ENCODE data around the gene AKNA. TPM values are rescaled to one million over a fixed set of nuclear protein-coding genes. Genes with fewer than 3 reads are reported as not detected.
A peak's percentile ranks its signal among the peaks of the same experiment; 100 is the strongest.

Gene AKNA
- total RNA-seq, 1 experiment from 2014 or later, result 29.3 TPM

DNA sequence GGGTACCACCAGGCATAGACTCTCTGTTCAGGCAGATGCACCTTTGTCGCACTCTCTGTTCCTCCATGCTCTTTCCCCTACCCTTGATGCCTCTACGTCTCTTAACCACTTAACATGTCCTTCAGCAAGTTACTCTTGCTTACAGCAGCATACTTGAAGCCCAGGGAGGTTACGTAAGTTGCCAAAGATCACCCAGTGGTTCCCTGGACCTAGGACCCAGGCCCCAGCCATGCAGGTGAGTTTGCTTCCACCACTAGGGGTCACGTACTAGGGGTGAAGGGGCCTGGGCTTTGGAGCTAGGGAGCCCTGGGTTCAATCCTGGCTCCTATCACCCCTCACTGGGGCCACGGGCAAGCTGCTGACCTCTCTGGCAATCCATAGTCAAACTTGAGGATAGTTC is 8.9 kb downstream of the AKNA start:
- Mint-ChIP-seq H3K36me3 (peaks cover 23% of the 10 kb centered on the region), H3K27ac (no peak overlapping the region), H3K9me3 (no peaks in the 10 kb centered on the region), H3K4me3 (no peak overlapping the region), H3K4me1 (peaks cover 60% of the 10 kb centered on the region), H3K27me3 (ENCODE audit: low read depth) (no peaks in the 10 kb centered on the region; the same call in 1 of the 2 replicates)
- DNase-seq (ENCODE audit: low spot score) (no peak), ATAC-seq (no peak)
- CTCF ChIA-PET, result interaction anchor here (0.6 to 1.2 kb wide), 5 partner anchors 9 to 27 kb away, joined by 3 to 7 read pairs (median 3); partner anchors contain the start of gene AKNA
- POLR2A ChIA-PET, result no interaction called here
- TF ChIP-seq MAX (CRISPR knock-in tag; IDR thresholded peaks at IDR 0.05) (no peak), JUN (CRISPR knock-in tag; IDR thresholded peaks at IDR 0.05) (no peak)

DNA sequence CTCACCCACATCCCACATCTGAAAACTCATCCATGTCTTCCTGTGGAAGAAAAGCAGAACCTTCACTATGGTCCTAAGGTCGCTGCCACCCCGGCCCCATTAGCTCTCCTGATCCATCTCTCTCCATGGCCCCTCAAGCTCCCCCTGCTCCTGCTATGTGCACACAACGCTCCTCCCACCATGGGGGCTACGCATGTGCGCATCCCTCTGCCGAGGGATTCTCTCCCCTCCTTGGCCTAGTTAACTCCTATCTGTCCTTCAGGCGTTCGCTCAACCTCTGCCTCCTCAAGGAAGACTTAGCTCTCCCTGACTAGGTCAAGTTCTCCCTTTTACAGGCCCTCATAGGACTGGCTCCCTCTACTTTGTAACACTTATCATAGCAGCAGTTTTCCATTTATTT is 9.8 kb downstream of the AKNA start:
- POLR2A ChIA-PET, result no interaction called here
- ATAC-seq (no peak), DNase-seq (ENCODE audit: low spot score) (no peak)
- peaks cover 55% of the 10 kb centered on the region for H3K4me1 Mint-ChIP-seq
- TF ChIP-seq SP1 (CRISPR knock-in tag; conservative IDR thresholded peaks at IDR 0.05), result no peak
- no peak for TF ChIP-seq TEAD4 (CRISPR knock-in tag; IDR thresholded peaks at IDR 0.05)
- TF ChIP-seq ESRRA (CRISPR knock-in tag; IDR thresholded peaks at IDR 0.05; ENCODE audit: borderline replicate concordance), result no peak
- TF ChIP-seq CREM (CRISPR knock-in tag; IDR thresholded peaks at IDR 0.05), result no peak
- CTCF ChIA-PET, result no interaction called here
- H3K36me3 Mint-ChIP-seq, result peaks cover 23% of the 10 kb centered on the region
- H3K4me3 Mint-ChIP-seq, result no peak overlapping the region
- H3K9me3 Mint-ChIP-seq, result no peaks in the 10 kb centered on the region
- H3K27ac Mint-ChIP-seq, result no peak overlapping the region
- no peaks in the 10 kb centered on the region; the same call in 1 of the 2 replicates for H3K27me3 Mint-ChIP-seq (ENCODE audit: low read depth)

DNA sequence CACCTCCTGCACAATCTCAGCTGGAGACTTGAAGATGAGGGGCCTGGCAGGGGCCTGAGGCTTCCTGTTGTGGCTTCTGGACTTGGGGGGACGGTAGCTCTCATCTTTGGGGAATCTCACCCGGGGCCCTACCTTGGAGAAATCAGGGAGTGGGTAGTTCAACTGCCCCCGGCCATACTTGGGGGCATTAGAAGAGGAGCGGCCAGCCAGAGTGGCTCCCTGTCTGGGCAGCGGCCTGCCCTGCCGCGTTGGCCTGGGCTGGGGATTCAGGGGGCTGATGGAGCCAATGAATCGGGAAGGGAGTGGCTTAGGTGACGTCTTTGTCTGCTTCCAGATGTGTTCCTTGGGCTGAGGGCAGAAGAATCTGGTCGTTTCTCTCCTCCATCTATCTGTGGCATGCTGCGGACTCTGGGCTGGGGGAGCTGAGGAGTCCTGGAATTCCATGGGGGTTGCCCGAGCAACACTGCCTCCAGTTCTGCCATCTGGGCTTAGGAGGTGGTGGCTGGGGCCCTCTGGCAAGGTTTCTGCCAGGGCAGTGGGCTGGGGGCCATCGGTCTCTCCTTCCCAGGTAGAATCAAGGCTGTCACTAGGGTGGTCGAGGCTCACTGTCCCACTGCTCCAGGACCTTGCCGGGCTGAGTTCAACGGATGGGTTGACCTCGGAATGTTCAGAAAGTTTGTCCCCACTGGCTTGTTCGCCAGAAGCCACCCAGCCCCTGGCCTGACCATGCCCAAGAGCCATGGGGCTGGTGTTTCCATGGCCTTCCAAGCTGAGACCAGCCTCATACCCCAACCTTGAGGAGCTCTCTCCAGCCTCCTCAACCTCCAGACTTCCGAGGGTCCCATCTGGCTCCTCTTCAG is 11.0 kb downstream of the AKNA start:
- CTCF ChIA-PET, result no interaction called here
- Mint-ChIP-seq H3K4me3 (no peak overlapping the region), H3K4me1 (peaks cover 52% of the 10 kb centered on the region)

DNA sequence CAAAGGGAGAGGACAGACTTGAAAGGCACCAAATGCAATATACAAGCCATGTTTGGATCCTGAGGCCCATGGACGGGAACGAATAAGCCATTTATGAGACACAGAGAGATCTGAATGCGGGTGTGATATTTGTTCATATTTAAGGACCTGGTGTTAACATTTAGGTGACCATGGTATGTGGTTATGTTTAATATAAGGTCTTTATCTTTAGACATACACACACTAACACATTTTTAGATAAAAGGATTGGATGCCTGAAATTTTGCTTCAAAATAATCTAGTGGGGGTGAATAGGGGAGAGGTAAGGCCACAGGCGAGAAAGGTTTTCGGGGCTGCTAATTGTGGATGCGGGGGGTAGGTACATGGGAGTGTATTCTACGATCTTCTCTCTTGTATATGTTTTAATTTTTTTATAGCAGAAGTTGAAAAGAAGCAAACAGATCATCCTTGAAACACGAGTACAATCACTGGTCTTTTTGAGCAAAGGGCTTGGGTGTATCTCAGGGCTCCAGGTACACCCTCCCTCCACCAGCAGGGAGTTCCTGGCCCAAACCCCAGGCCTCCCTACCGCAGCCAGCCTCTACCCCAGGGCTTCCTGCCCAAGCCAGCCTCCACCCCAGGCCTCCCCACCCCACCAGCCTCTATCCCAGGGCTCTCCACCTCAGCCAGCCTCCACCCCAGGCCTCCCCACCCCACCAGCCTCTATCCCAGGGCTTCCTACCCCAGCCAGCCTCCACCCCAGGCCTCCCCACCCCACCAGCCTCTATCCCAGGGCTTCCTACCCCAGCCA is 12.2 kb downstream of the AKNA start:
- ChIA-PET CTCF (interaction anchor here (1.0 kb wide), 1 partner anchor 8 kb away, joined by 3 read pairs; no protein-coding TSS in a partner anchor), POLR2A (no interaction called here)
- H3K9me3 Mint-ChIP-seq, result no peaks in the 10 kb centered on the region
- no peak for ATAC-seq
- H3K4me3 Mint-ChIP-seq, result no peak overlapping the region
- H3K27me3 Mint-ChIP-seq (ENCODE audit: low read depth), result no peaks in the 10 kb centered on the region; the same call in 1 of the 2 replicates
- H3K36me3 Mint-ChIP-seq, result peaks cover 23% of the 10 kb centered on the region
- H3K27ac Mint-ChIP-seq, result peak overlapping the region; percentile 10
- peaks cover 60% of the 10 kb centered on the region for H3K4me1 Mint-ChIP-seq
- no peak for DNase-seq (ENCODE audit: low spot score)
- TF ChIP-seq MYBL2 (CRISPR knock-in tag; IDR thresholded peaks at IDR 0.05) (no peak), GRHL2 (CRISPR knock-in tag; IDR thresholded peaks at IDR 0.05; ENCODE audit: insufficient replicate concordance, severe bottlenecking) (no peak), ZNF219 (CRISPR knock-in tag; IDR thresholded peaks at IDR 0.05; ENCODE audit: borderline replicate concordance) (no peak), MAX (CRISPR knock-in tag; IDR thresholded peaks at IDR 0.05) (no peak), GABPB1 (CRISPR knock-in tag; IDR thresholded peaks at IDR 0.05) (no peak), EMX1 (CRISPR knock-in tag; IDR thresholded peaks at IDR 0.05) (no peak), JUN (CRISPR knock-in tag; IDR thresholded peaks at IDR 0.05) (no peak), JAZF1 (CRISPR knock-in tag; IDR thresholded peaks at IDR 0.05) (no peak), ZNF138 (CRISPR knock-in tag; conservative IDR thresholded peaks at IDR 0.05) (no peak), E2F5 (CRISPR knock-in tag; IDR thresholded peaks at IDR 0.05) (no peak), ATF3 (CRISPR knock-in tag; conservative IDR thresholded peaks at IDR 0.05) (no peak), SP1 (CRISPR knock-in tag; conservative IDR thresholded peaks at IDR 0.05) (no peak), ELF4 (CRISPR knock-in tag; IDR thresholded peaks at IDR 0.05; ENCODE audit: low read depth) (no peak), ESRRA (CRISPR knock-in tag; IDR thresholded peaks at IDR 0.05; ENCODE audit: borderline replicate concordance) (no peak), NFATC4 (CRISPR knock-in tag; IDR thresholded peaks at IDR 0.05) (no peak), NR2C2 (CRISPR knock-in tag; IDR thresholded peaks at IDR 0.05) (no peak)
- TF ChIP-seq, protein P1, sequence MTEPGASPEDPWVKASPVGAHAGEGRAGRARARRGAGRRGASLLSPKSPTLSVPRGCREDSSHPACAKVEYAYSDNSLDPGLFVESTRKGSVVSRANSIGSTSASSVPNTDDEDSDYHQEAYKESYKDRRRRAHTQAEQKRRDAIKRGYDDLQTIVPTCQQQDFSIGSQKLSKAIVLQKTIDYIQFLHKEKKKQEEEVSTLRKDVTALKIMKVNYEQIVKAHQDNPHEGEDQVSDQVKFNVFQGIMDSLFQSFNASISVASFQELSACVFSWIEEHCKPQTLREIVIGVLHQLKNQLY (CRISPR knock-in tag; IDR thresholded peaks at IDR 0.05), result no peak

More for the DNA sequence above, 11.0 kb downstream of the AKNA start:
- DNase-seq (ENCODE audit: low spot score) (no peak), ATAC-seq (no peak)
- H3K36me3 Mint-ChIP-seq, result peaks cover 23% of the 10 kb centered on the region
- no peak for TF ChIP-seq ESRRA (CRISPR knock-in tag; IDR thresholded peaks at IDR 0.05; ENCODE audit: borderline replicate concordance)
- TF ChIP-seq NFATC4 (CRISPR knock-in tag; IDR thresholded peaks at IDR 0.05), result no peak
- TF ChIP-seq, protein P2, sequence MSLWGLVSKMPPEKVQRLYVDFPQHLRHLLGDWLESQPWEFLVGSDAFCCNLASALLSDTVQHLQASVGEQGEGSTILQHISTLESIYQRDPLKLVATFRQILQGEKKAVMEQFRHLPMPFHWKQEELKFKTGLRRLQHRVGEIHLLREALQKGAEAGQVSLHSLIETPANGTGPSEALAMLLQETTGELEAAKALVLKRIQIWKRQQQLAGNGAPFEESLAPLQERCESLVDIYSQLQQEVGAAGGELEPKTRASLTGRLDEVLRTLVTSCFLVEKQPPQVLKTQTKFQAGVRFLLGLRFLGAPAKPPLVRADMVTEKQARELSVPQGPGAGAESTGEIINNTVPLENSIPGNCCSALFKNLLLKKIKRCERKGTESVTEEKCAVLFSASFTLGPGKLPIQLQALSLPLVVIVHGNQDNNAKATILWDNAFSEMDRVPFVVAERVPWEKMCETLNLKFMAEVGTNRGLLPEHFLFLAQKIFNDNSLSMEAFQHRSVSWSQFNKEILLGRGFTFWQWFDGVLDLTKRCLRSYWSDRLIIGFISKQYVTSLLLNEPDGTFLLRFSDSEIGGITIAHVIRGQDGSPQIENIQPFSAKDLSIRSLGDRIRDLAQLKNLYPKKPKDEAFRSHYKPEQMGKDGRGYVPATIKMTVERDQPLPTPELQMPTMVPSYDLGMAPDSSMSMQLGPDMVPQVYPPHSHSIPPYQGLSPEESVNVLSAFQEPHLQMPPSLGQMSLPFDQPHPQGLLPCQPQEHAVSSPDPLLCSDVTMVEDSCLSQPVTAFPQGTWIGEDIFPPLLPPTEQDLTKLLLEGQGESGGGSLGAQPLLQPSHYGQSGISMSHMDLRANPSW (CRISPR knock-in tag; conservative IDR thresholded peaks at IDR 0.05; ENCODE audit: low read depth), result no peak
- no peaks in the 10 kb centered on the region; the same call in 1 of the 2 replicates for H3K27me3 Mint-ChIP-seq (ENCODE audit: low read depth)
- no peak overlapping the region for H3K27ac Mint-ChIP-seq
- no peaks in the 10 kb centered on the region for H3K9me3 Mint-ChIP-seq
- POLR2A ChIA-PET, result interaction anchor here (1.0 kb wide), 1 partner anchor 14 kb away, joined by 3 read pairs; no protein-coding TSS in a partner anchor
